Sigmoid colon (tissue), 4 donors: ENCODE data around the gene PLA1A.

Source experiments
- CTCF ChIP-seq, 4 experiments: fragments of 450-650 bp in 3 of 4; fragments of 200-600 bp in 1 of 4; IDR thresholded peaks; one replicate each; pipeline ENCODE4 v1.5.1; 2016 to 2019; ENCODE audit warnings: antibody characterized with exemption in 4 of 4, mild to moderate bottlenecking in 3 of 4, moderate library complexity in 2 of 4
- EP300 ChIP-seq, 4 donors: sonication (generic); formaldehyde crosslinking; IDR thresholded peaks; one replicate each; pipeline ENCODE4 v1.6.1; 2017; ENCODE audit warnings: antibody characterized with exemption in 4 of 4
- POLR2A ChIP-seq, 2 donors: fragments of 450-650 bp; IDR thresholded peaks; one replicate each; pipeline ENCODE4 v1.6.1; 2016; ENCODE audit warnings: antibody characterized with exemption in 2 of 2, mild to moderate bottlenecking in 2 of 2, moderate library complexity in 2 of 2
- POLR2AphosphoS5 ChIP-seq, 4 donors: sonication (generic); formaldehyde crosslinking; IDR thresholded peaks; one replicate each; pipeline ENCODE4 v1.6.1; 2017; ENCODE audit warnings: antibody characterized with exemption in 4 of 4

- no peak for TF ChIP-seq CTCF (IDR thresholded peaks at IDR 0.05)
- TF ChIP-seq POLR2A (IDR thresholded peaks at IDR 0.05) = no peak
- TF ChIP-seq POLR2AphosphoS5 (IDR thresholded peaks at IDR 0.05) = no peak
- no peak for TF ChIP-seq EP300 (IDR thresholded peaks at IDR 0.05)
Measured at GRCh38 chr3:119570229-119570628, 27.5 kb upstream of the PLA1A start.
